ENCODE measurements around the gene AGPAT4. TPM values are rescaled to one million over a fixed set of nuclear protein-coding genes. Genes with fewer than 3 reads are reported as not detected.

Gene AGPAT4
- polyA plus RNA-seq, 1 donor (not counting 4 experiments of a cell fraction or from before 2014, with no cell fraction given), result 8.4 TPM

- Histone ChIP-seq H4K20me1 (ENCODE audit: control insufficient read depth, extremely low read depth, insufficient read depth, low read length) (no peaks in the 10 kb centered on the region), H3K27me3 (ENCODE audit: control insufficient read depth, extremely low read depth, insufficient read depth, low read length) (no peaks in the 10 kb centered on the region), H3K9me3 (ENCODE audit: control insufficient read depth, low read depth, low read length) (no peaks in the 10 kb centered on the region), H3K36me3 (ENCODE audit: control insufficient read depth in 2 of 2, extremely low read depth in 1 of 2, insufficient read depth in 2 of 2, low read length in 2 of 2) (peaks cover 0 to 1% of the 10 kb centered on the region in 2 experiments), H3K4me2 (ENCODE audit: control insufficient read depth, extremely low read depth, insufficient read depth, low read depth, low read length) (peak overlapping the region; percentile 19), H2AFZ (ENCODE audit: control insufficient read depth, low read length) (no peak overlapping the region), H3K9me1 (ENCODE audit: control insufficient read depth, extremely low read depth, insufficient read depth, low read length) (no peaks in the 10 kb centered on the region), H3K79me2 (ENCODE audit: control insufficient read depth, insufficient read depth, low read length) (no peaks in the 10 kb centered on the region), H3K4me1 (ENCODE audit: control insufficient read depth, extremely low read depth, insufficient read depth, low read length) (peaks cover 22% of the 10 kb centered on the region), H3K4me3 (ENCODE audit: control insufficient read depth in 2 of 3, extremely low read depth in 1 of 3, insufficient read depth in 2 of 3, low read depth in 1 of 3, low read length in 3 of 3) (no peak overlapping the region), H3K9ac (ENCODE audit: control insufficient read depth, extremely low read depth, insufficient read depth, low read length) (no peak overlapping the region), H3K27ac (ENCODE audit: control insufficient read depth, insufficient read depth, low read length) (peak overlapping the region; percentile 69)
- TF ChIP-seq EZH2 (IDR thresholded peaks at IDR 0.05; ENCODE audit: low read length) (no peak), CTCF (optimal IDR thresholded peaks at IDR 0.05 in 1 of 3, IDR thresholded peaks at IDR 0.05 in 1 of 3, conservative IDR thresholded peaks at IDR 0.05 in 1 of 3; ENCODE audit: extremely low read depth in 1 of 3, insufficient read depth in 2 of 3, low read length in 3 of 3) (no peak)
- DNase-seq (ENCODE audit: low read depth, low spot score) (no peak), FAIRE-seq (no peak)
- dilution Hi-C loops (cut with MboI; ENCODE audit: extremely low pct_ligation_motif_present, low sequenced_read_pairs), result no loop called here
Observed at GRCh38 chr6:161169035-161169434, 104.8 kb downstream of the AGPAT4 start.

DNA sequence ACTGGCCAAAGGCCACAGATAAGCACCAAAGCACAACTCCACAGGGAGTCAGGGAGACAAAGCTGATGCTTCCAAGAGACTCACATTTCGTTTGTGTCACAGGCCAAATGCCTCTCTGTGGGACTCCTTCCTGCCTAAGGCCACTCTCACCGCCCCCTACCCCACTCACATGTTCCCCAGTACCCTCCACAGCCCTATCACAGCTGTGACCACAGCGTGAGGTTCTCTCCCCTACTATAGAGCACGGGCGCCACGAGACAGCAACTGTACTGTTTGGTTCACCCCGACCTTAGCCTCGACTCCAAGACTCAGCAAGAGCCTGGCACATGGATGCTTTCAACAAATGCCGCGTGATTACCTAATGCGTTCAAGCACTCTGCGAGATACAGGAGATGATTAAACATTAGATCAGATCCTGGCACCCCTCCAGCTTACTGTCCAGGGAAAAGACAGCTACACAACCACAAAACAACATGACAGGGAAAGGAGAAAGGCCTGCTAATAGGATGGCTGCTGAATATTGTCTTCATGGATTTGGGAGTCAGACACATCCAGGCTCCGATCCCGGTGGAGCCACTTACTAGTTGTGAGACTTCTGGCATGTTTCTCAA, 105.5 kb downstream of the AGPAT4 start:
- H3K4me3 ChIP-seq (ENCODE audit: control insufficient read depth in 2 of 3, extremely low read depth in 1 of 3, insufficient read depth in 2 of 3, low read depth in 1 of 3, low read length in 3 of 3), result no peak overlapping the region

More for the DNA sequence above, 105.5 kb downstream of the AGPAT4 start:
- Histone ChIP-seq H3K9me3 (ENCODE audit: control insufficient read depth, low read depth, low read length) (no peaks in the 10 kb centered on the region), H3K9ac (ENCODE audit: control insufficient read depth, extremely low read depth, insufficient read depth, low read length) (peak overlapping the region; percentile 34), H3K4me2 (ENCODE audit: control insufficient read depth, extremely low read depth, insufficient read depth, low read depth, low read length) (peak overlapping the region; percentile 48), H3K9me1 (ENCODE audit: control insufficient read depth, extremely low read depth, insufficient read depth, low read length) (no peaks in the 10 kb centered on the region), H2AFZ (ENCODE audit: control insufficient read depth, low read length) (no peak overlapping the region), H3K27ac (ENCODE audit: control insufficient read depth, insufficient read depth, low read length) (peak overlapping the region; percentile 69), H4K20me1 (ENCODE audit: control insufficient read depth, extremely low read depth, insufficient read depth, low read length) (no peaks in the 10 kb centered on the region), H3K27me3 (ENCODE audit: control insufficient read depth, extremely low read depth, insufficient read depth, low read length) (no peaks in the 10 kb centered on the region), H3K4me1 (ENCODE audit: control insufficient read depth, extremely low read depth, insufficient read depth, low read length) (peaks cover 22% of the 10 kb centered on the region), H3K36me3 (ENCODE audit: control insufficient read depth in 2 of 2, extremely low read depth in 1 of 2, insufficient read depth in 2 of 2, low read length in 2 of 2) (peaks cover 2 to 3% of the 10 kb centered on the region in 2 experiments), H3K79me2 (ENCODE audit: control insufficient read depth, insufficient read depth, low read length) (no peaks in the 10 kb centered on the region)
- TF ChIP-seq CTCF (optimal IDR thresholded peaks at IDR 0.05 in 1 of 3, IDR thresholded peaks at IDR 0.05 in 1 of 3, conservative IDR thresholded peaks at IDR 0.05 in 1 of 3; ENCODE audit: extremely low read depth in 1 of 3, insufficient read depth in 2 of 3, low read length in 3 of 3) (no peak), EZH2 (IDR thresholded peaks at IDR 0.05; ENCODE audit: low read length) (no peak)
- DNase-seq (ENCODE audit: low read depth, low spot score) (peak; percentile 96), FAIRE-seq (peak; percentile 99)
- dilution Hi-C loops (cut with MboI; ENCODE audit: extremely low pct_ligation_motif_present, low sequenced_read_pairs), result no loop called here
